NCI-H774 (cell line): ENCODE results near the gene CAPZA2.
"Not testable (repeated sequence)": the region's sequence is repeated elsewhere in the genome, so short reads cannot be mapped to it uniquely, and the experiment has no call there.

Experiments
- DNase-seq: peaks from one replicate; lab custom pipeline; 2025; lab: John Stamatoyannopoulos, UW

The CAPZA2 gene

GRCh38 chr7:116955340-116955739 lies 93.0 kb downstream of the CAPZA2 start:
- DNase-seq, result no peak

DNA sequence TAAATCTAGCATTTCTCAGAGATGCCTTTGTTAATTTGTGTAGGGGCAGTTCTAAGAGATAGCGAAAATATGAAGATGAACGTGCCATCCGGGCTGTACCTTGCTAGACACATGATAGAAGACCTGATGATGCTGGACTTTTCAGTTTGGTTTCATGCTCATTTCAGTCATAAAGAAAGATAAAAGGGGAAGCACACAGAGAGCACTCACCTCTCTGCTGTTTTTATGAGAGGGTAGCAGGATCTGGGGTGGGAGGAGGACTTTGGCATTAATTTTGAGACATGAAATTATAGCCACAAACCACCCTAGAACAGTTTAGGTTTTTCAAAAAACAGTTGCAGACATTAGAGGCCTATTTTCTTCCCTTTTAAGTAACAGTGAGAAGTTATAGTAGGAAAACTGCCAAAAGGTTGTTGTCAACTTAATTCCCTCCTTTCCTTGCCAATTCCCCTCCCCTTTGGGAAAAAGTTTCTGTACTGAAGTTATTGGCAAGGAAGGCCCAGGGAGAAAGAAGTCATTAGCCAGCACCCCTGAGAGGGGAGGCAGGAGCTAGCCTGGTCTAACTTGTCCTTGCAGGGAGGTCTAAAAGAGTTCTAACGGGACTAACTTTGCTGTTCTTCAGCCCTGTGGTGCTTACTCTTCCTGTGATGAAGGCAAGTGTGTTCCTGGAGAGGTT lies 93.6 kb downstream of the CAPZA2 start:
- no peak for DNase-seq

GRCh38 chr7:116956477-116956804 lies 94.1 kb downstream of the CAPZA2 start:
- no peak for DNase-seq

DNA sequence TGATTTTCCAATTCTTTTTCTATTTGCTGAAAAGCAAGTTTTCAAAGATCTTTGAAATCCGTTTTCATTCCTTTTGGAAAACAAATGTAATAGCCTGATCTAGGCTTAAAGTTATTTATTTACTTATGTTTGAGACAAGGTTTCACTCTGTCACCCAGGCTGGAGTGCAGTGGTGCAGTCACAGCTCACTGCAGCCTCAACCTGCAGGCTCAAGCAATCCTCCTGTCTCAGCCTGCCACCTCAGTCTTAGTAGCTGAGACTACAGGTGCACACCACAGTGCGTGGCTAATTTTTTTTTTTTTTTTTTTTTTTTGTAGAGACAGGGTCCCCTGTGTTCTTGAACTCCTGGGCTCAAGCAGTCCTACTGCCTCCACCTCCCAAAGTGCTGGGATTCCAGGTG lies 95.5 kb downstream of the CAPZA2 start:
- DNase-seq, result no peak

GRCh38 chr7:116961966-116962673 lies 99.7 kb downstream of the CAPZA2 start:
- not testable (repeated sequence) for DNase-seq

- DNase-seq, result no peak
These were observed 100.8 kb downstream of the CAPZA2 start for GRCh38 chr7:116963234-116963633.

DNA sequence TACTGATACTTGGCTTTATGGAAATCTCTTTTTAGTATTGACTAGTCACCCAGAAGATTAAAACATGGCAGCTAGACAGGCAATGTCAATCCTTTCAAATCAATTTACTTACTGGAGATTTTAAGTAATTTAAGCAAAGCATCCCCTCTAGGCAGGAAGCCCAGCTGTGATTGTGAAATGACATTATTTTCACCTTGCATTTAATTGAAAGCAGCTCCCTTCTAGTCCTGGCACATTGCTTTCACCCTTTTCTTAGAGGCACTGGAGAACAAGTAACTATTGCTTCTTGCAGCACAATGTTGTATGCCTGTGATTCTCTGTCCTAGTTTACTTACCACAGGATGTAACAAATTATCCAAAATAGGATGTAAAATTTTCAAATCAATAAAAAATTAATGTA lies 104.2 kb downstream of the CAPZA2 start:
- no peak for DNase-seq

- no peak for DNase-seq
These were observed 105.0 kb downstream of the CAPZA2 start for GRCh38 chr7:116967254-116967922.

- no peak for DNase-seq
These were observed 105.6 kb downstream of the CAPZA2 start for GRCh38 chr7:116967983-116968382.

- DNase-seq, result no peak
These were observed 106.2 kb downstream of the CAPZA2 start for GRCh38 chr7:116968631-116969030.

GRCh38 chr7:116969371-116969902 lies 107.0 kb downstream of the CAPZA2 start:
- DNase-seq, result no peak

DNA sequence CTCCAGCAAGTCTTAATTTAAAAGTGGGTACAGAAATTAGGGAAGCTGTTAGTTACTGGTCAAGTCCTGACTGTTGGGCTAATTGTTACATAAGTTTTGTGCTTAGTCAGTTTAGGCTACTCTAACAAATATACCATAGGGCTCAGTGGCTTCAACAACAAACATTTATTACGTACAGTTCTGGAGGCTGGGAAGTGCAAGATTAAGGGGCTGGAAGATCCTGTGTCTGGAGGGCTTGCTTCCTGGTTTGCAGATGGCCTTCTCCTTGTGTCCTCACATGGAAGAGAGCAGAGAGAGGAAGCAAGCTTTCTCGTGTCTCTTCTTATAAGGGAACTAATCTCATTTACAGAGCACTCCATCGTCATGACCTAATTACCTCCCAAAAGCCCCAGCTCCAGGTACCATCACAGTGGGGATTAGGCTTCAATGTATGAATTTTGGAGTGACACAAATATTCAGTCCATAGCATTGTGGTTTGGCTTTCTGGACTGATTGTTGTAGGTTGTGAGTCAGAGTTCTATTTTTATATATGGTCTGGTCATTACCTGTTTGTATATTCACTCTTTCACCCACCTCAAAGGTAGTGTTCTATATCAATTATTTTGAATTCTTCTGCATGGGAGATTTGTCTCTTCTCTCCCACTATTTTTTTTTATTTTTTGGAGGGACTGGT lies 108.0 kb downstream of the CAPZA2 start:
- DNase-seq, result no peak

GRCh38 chr7:116971153-116971552 lies 108.8 kb downstream of the CAPZA2 start:
- DNase-seq, result not testable (repeated sequence)
